SH-SY5Y (cell line): ENCODE data around the gene CABLES1.

Experiments used
- GATA2 ChIP-seq: IDR thresholded peaks from 2 replicates; pipeline ENCODE4 v1.6.1; 2011; ENCODE audit warnings: mild to moderate bottlenecking, low read depth, low read length
- GATA3 ChIP-seq: IDR thresholded peaks from 2 replicates; pipeline ENCODE4 v1.6.1; 2011; ENCODE audit warnings: low read depth, mild to moderate bottlenecking, low read length, moderate library complexity

DNA sequence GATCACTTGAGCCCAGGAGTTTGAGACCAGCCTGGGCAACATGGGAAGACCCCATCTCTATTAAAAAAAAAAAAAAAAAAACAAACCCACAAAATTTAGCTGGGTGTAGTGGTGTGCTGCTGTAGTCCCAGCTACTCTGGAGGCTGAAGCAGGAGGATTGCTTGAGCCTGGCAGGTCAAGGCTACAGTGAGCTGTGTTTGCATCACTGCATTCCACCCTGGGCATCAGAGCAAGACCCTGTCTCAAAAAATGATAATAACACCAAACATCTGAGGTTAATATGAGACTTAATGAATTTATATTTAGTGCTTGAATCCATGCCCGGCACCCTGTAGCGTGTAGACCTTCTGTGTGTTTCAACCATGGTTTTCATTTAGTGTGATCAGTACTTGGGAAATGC, 22.8 kb downstream of the CABLES1 start:
- TF ChIP-seq GATA2 (no peak), GATA3 (no peak)
